ENCODE results near the gene GPR39.

Gene GPR39

DNA sequence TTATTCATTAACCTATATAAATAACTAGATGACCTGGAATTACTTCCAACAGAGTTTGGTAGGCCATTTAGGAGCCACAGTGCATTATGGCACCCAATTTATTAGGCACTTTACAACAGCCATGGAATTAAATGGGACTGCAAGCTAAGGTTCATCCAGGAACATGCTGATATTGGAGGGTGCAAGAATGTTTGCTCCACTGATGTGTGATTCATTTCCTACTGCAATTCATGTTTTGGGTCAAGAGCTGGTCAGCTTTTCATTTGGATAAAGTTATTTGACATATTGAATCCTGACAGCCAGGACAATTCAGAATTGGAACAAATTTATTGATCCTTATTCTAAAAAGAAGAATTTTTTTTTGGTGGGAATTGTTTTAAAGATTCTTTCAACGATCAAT lies 265.2 kb downstream of the GPR39 start:
- no peak for DNase-seq

- no peak for DNase-seq
Measured at GRCh38 chr2:132690664-132691303, 274.2 kb downstream of the GPR39 start.

- no peak for DNase-seq
Measured at GRCh38 chr2:132691556-132691955, 275.0 kb downstream of the GPR39 start.

- no peak for DNase-seq
Measured at GRCh38 chr2:132692816-132693215, 276.2 kb downstream of the GPR39 start.

Data from amniotic stem cell (primary cell).